ENCODE data around the gene NPHP1.
"Not testable (repeated sequence)": the region's sequence is repeated elsewhere in the genome, so short reads cannot be mapped to it uniquely, and the experiment has no call there.

GRCh38 chr2:110218889-110219288 is 14.1 kb upstream of the NPHP1 start:
- not testable (repeated sequence) for TF ChIP-seq CTCF (IDR thresholded peaks at IDR 0.05); ZFX (IDR thresholded peaks at IDR 0.05; ENCODE audit: borderline replicate concordance)
